ENCODE data around the gene ERO1B.
"Not testable (repeated sequence)": the region's sequence is repeated elsewhere in the genome, so short reads cannot be mapped to it uniquely, and the experiment has no call there.

The ERO1B gene

GRCh38 chr1:236188084-236188483 lies 93.7 kb downstream of the ERO1B start:
- DNase-seq (ENCODE audit: low read depth), result not testable (repeated sequence)

- DNase-seq (ENCODE audit: low read depth), result not testable (repeated sequence)
Measured at GRCh38 chr1:236186471-236186870, 95.3 kb downstream of the ERO1B start.

DNA sequence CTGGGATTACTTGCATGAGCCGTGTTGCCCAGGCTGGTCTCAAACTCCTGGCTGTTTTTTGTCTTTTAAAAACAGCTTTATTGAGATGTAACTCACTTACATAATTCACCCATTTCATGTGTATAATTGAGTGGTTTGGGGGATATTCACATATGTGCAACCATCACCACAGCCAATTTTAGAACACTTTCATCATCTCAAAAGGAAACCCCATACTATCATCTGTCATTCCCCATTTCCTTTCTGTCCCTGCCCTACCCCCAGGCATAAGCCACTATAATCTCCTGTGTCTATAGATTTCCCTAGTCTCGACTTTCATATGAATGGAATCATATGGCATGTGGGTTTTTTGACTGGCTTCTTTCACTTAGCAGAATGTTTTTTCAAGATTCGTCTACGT lies 96.1 kb downstream of the ERO1B start:
- no peak for DNase-seq (ENCODE audit: low read depth)

GRCh38 chr1:236181059-236181458 lies 100.7 kb downstream of the ERO1B start:
- DNase-seq (ENCODE audit: low read depth), result peak; percentile 33

GRCh38 chr1:236179634-236180033 lies 102.1 kb downstream of the ERO1B start:
- no peak for DNase-seq (ENCODE audit: low read depth)

DNA sequence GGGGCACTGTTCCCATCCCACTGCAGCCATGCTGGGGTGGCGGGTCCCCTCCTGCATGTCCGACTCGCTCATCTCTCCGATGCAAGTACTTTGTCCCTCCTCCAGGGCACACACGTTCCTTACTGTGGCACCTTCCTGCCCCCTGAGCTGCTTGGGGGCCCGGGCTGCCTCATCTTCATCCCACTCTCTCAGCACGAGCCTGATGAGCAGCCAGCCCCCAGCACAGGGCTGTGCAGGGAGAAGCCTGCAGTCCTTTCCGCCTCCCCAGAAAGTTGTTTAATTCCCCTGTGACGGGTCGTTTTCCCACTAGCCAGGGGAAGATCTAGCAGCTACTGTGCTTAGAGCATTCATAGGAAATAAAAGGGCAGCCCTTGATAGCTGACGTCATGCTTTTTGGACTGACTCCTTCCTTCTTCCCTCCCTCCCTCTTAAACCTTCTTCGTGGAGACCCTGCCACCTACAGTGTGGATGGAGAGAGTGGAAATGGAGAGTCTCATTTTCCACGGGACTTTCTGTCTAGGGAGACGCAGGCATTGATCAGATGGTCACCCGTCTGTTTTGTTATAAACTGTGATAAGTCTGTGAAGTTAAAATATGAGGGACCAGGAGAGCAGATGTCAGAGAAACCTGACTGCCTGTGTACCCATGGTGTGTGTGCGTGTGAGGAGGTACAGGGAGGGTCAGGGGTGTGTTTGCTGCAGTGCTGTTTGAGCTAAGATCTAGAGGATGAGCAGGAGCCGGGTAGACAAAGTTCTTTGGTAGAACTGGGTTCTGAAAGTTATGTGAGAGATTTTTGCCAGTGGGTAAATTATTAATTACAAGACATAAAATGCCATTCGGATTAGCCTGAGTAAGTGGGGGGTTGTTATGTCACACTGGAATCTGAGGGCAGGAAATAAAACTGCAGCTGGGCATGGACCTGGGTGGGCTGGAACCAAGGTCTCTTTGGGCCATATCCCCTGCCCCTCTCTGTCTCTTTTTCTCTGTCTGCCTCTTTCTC lies 105.1 kb downstream of the ERO1B start:
- no peak for DNase-seq (ENCODE audit: low read depth)

DNA sequence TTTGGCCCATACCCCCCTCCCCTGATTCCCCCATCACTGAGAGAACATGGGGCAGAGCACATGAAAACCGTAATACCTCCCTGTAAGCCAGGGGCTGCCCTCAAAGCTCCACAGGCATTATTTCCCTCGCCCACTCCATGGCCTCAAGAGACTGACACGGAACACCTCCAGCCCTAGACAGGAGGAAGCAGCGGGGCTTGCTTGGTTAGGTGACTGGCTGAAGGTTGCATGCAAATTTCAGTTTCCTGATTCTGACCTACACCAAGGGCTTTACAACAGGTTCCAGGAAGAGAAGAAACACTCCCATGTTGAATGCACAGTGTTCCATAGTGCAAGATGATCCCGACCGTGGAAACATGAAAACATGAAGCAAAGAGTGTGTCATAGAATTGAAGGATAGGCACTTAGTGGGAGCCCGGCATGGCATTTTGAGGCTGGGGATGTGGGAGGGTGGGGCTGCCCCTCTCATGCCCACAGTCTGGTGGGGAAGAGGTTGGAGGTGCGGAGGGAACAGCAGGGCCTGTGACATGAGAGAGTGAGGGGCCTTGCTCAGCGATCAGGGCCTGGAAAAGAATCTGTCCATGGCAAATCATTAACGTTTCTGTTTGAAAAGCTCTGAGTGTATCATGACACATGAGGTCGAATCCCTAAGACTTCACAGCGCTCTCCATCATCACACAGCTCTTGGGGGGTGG lies 106.0 kb downstream of the ERO1B start:
- no peak for DNase-seq (ENCODE audit: low read depth)

GRCh38 chr1:236173174-236173767 lies 108.5 kb downstream of the ERO1B start:
- DNase-seq (ENCODE audit: low read depth), result no peak

- no peak for DNase-seq (ENCODE audit: low read depth)
Measured at GRCh38 chr1:236172041-236172579, 109.6 kb downstream of the ERO1B start.

GRCh38 chr1:236168716-236169429 lies 112.9 kb downstream of the ERO1B start:
- DNase-seq (ENCODE audit: low read depth), result peak; percentile 90

DNA sequence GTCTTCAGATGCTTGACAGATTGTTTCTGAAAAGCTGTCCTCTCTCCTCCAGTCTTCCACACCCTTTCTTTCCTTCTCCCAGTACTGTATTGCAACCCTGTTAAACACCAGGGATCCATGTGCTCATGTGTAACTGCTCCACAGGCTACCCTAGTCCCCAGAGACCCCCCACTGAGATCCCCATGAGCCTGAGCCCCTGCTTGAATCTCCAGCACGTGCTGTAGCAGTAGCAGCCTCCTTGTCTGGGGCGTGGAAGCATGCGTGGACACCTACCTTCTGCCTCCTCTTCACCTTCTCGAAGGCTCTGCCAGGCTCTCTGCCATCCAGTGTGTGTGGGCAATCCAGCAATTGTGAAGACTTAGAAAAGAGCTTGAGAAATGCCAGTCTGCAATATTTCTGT lies 114.2 kb downstream of the ERO1B start:
- DNase-seq (ENCODE audit: low read depth), result no peak

GRCh38 chr1:236167154-236167553 lies 114.6 kb downstream of the ERO1B start:
- DNase-seq (ENCODE audit: low read depth), result peak; percentile 41

- no peak for DNase-seq (ENCODE audit: low read depth)
Measured at GRCh38 chr1:236166041-236166440, 115.7 kb downstream of the ERO1B start.
